Activated T-helper 2 cell treated with anti-CD3 and anti-CD28 coated beads, Interferon-gamma antibody, Interleukin-2, Interleukin-4, amounts not matched to agents 10 μg/mL and 5 μg/mL and 100 μg/mL, durations not matched to agents 14 hours and 24 hours and 36 hours (primary cell): ENCODE results near the gene UQCR10. TPM values are rescaled to one million over a fixed set of nuclear protein-coding genes. Genes with fewer than 3 reads are reported as not detected.

Source experiments
- DNase-seq: peaks from one replicate; pipeline ENCODE4 v3.0.0; 2021; ENCODE audit warnings: low spot score
- H3K27ac Mint-ChIP-seq: one replicate; pipeline ENCODE4 v1.8.0; 2021; ENCODE audit warnings: mixed read lengths
- H3K27me3 Mint-ChIP-seq: one replicate; pipeline ENCODE4 v1.8.0; 2021; ENCODE audit warnings: low read depth, mixed read lengths
- H3K36me3 Mint-ChIP-seq: one replicate; pipeline ENCODE4 v1.8.0; 2021; ENCODE audit warnings: low read depth, mixed read lengths
- H3K4me1 Mint-ChIP-seq: one replicate; pipeline ENCODE4 v1.8.0; 2021; ENCODE audit warnings: low read depth, mixed read lengths
- H3K4me3 Mint-ChIP-seq: one replicate; pipeline ENCODE4 v1.8.0; 2021; ENCODE audit warnings: low read depth, mild to moderate bottlenecking, moderate library complexity, mixed read lengths
- H3K9me3 Mint-ChIP-seq: one replicate; pipeline ENCODE4 v1.8.0; 2021; ENCODE audit warnings: mixed read lengths
- intact Hi-C: fragments of 100-400 bp; cut with micrococcal nuclease; formaldehyde crosslinking; loops from one replicate; pipeline ENCODE4 v1.15.1; 2023
- total RNA-seq: library from RNA; stranded (reverse); gene quantifications from 2 replicates; pipeline ENCODE4 v1.2.3, GENCODE V29; 2022

The UQCR10 gene
- total RNA-seq = 87.7 and 92.4 TPM in 2 replicates

DNA sequence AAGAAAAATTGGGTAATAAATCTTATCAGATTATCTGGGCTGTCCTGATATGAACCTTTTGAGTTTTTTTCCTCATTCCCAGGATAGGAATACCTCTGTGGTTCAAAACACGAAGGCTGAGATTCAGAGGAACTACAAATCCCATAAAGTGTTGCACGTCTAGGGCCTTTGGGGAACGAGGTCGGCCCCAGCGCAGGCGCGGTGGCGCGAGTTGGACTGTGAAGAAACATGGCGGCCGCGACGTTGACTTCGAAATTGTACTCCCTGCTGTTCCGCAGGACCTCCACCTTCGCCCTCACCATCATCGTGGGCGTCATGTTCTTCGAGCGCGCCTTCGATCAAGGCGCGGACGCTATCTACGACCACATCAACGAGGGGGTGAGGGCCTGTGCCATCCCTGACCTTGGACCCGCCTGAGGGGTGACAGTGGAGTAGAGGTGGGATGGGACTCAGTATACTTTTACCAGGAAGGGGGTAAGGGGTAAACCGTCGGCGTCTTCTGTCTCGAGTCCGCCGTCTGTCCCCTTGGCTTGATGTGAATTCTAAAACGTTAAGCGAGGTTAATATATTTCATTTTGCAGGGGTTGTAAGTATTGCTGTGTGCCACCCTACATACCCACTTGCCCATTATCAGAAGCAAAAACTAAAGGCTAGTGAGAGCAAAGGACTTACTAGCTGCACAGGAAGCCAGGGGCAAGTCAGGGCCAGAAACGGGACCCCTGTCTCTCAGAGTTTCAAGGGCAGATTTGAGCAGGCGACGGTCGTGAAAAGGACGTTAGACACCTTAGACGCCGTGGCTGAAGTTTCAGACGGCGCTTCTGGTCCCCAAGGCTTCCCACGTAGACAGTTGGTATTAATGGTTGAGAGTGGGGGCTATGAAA is at the start of gene UQCR10:
Gene UQCR10, plus strand, starts transcription at position 199 of the 881 bp plus-strand sequence. Its CDS starts 30 bp downstream, at position 229.
- intact Hi-C loops = loop anchor here (1.0 kb wide), 2 partner anchors 71 to 164 kb away; partner anchors contain the start of genes ASCC2 and NF2
- Mint-ChIP-seq H3K4me3 (peak within 1 kb of the TSS; percentile 97), H3K27ac (peak within 1 kb of the TSS; percentile 91), H3K36me3 (peaks cover 28% of the 10 kb centered on the region), H3K4me1 (peaks cover 21% of the 10 kb centered on the region), H3K9me3 (no peaks in the 10 kb centered on the region), H3K27me3 (no peaks in the 10 kb centered on the region)
- peak; percentile 89 for DNase-seq

DNA sequence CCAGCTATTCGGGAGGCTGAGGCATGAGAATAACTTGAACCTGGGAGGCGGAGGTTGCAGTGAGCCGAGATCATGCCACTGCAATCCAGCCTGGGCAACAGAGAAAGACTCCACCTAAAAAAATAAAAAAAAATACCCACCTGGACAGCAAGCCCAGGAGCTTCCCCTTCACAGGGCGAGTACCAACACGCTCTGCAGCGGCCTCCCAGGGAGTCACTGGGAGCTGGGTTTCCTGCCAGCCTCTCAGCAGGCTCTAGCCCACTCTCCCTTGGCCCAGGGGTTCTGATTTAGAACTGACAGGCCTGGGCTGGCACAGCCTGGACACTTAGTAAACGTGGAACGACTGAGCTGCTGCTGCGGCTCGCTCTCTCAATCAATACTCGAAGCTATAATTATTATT is 49.4 kb upstream of the UQCR10 start:
- Mint-ChIP-seq H3K9me3 (no peaks in the 10 kb centered on the region), H3K36me3 (no peaks in the 10 kb centered on the region), H3K4me1 (peaks cover 2% of the 10 kb centered on the region), H3K27me3 (peaks cover 36% of the 10 kb centered on the region), H3K27ac (no peak overlapping the region), H3K4me3 (no peak overlapping the region)
- DNase-seq = no peak
- intact Hi-C loops = loop anchor here (10.0 kb wide), 1 partner anchor 287 kb away; no protein-coding TSS in a partner anchor

DNA sequence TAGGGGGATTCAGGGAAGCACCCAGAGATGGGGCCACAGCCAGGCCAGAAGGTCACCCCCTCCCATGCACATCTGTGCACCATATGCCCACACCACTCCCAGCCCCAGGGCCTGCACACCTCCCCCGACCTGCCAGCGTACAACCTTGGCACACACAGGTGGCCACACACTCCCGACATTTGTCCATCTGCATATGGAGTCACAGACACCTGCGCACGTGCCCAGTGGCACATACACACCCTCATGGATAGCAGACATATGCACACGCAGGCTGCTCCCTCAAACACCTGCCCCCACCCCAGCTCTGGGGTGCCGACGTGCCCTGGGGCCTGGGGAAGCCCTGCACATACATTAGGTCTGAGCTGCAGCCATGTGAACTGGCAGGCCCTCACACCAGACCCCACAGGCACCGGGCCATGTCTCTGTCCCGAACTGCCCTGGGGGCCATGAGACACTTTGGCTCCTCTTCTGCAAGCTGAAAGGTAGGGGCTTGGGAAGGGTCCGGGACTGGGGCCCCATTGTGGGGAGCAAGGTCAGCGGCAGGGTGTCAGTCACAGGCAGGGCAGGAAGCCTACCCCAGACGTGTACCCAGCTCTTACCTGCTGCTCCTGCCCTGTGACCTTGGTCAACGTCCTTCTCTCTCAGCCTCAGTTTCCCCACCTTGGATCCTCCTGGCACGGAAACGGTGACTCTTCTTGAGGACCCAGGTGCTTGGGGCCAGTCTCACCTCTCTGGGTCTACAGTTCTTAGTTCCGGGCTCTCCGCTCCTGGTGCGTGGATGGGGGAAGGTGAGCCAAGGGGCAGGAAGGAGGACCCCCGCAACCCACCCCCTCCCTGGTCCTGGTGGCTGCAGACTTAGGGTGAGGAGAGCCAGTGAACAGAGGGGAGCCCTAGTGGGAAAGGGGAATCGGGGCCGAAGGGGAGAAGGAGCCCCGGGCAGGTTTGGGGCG is 47.9 kb upstream of the UQCR10 start:
- H3K27ac Mint-ChIP-seq = no peak overlapping the region

GRCh38 chr22:29719899-29720645 is 47.1 kb upstream of the UQCR10 start, which contains the start of gene CABP7:
Gene CABP7, plus strand, starts transcription at chr22:29720003. Its CDS starts 422 bp downstream, at chr22:29720425.
- Mint-ChIP-seq H3K27ac (no peak within 1 kb of the TSS), H3K4me1 (peaks cover 2% of the 10 kb centered on the region), H3K27me3 (peaks cover 36% of the 10 kb centered on the region), H3K4me3 (no peak within 1 kb of the TSS), H3K9me3 (no peaks in the 10 kb centered on the region), H3K36me3 (no peaks in the 10 kb centered on the region)
- intact Hi-C loops = loop anchor here (10.0 kb wide), 1 partner anchor 285 kb away; no protein-coding TSS in a partner anchor
- no peak for DNase-seq

More for the DNA sequence above, 47.9 kb upstream of the UQCR10 start:
- Mint-ChIP-seq H3K27me3 (peaks cover 36% of the 10 kb centered on the region), H3K4me3 (no peak overlapping the region), H3K36me3 (no peaks in the 10 kb centered on the region), H3K4me1 (peaks cover 2% of the 10 kb centered on the region), H3K9me3 (no peaks in the 10 kb centered on the region)
- intact Hi-C loops = loop anchor here (10.0 kb wide), 1 partner anchor 286 kb away; no protein-coding TSS in a partner anchor
- no peak for DNase-seq

DNA sequence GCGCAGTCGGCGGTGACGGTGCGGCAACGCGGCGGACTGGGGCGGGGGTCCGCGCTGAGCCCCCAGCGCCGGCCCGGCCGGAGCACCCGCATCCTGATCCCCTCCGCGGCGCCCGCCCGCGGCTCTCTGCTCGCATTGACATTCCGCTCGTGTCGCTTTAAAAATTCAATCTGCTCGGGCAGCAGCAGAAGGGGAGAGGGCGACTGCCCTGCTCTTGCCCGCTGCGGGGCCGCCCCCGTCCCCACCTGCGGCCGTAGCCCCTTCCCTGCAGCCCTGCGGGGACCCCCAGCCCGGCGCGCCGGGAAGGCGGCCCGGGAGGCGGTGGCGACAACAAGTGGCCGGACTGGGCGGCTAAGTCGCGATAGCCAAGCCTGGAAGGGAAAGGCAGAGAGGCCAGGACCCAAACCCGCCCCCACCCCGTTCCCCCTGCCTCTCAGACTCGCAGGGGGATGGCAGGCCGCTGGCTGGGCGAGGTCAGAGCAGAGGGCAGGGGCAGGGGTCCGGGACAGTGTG is 46.3 kb upstream of the UQCR10 start:
- H3K4me3 Mint-ChIP-seq = no peak overlapping the region
- no peaks in the 10 kb centered on the region for H3K36me3 Mint-ChIP-seq
- H3K27me3 Mint-ChIP-seq = peaks cover 36% of the 10 kb centered on the region
- DNase-seq = no peak
- no peaks in the 10 kb centered on the region for H3K9me3 Mint-ChIP-seq
- peaks cover 2% of the 10 kb centered on the region for H3K4me1 Mint-ChIP-seq
- intact Hi-C loops = no loop called here
- no peak overlapping the region for H3K27ac Mint-ChIP-seq

DNA sequence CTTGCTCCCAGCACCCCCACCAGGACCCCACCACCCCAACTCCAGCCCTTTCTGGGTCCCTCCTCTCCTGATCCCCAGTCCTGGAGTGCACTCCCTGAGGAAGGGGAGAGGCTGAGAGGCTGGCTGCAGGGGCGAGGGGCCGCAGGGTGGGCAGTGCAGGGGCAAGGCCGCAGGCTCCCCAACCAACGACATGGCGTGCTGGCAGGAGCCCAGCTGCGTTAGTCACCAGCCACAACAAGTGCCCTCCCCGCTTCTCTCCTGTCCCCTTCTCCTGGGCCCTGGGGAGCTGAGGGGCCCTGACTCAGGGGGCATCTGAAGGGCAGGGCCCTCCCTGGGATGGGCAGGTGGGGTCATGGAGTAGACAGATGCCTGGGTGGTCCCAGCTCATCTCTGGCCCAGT is 45.0 kb upstream of the UQCR10 start:
- peaks cover 28% of the 10 kb centered on the region for H3K27me3 Mint-ChIP-seq
- H3K36me3 Mint-ChIP-seq = no peaks in the 10 kb centered on the region
- peaks cover 2% of the 10 kb centered on the region for H3K4me1 Mint-ChIP-seq
- H3K9me3 Mint-ChIP-seq = no peaks in the 10 kb centered on the region
- no peak for DNase-seq
- H3K27ac Mint-ChIP-seq = no peak overlapping the region
- intact Hi-C loops = no loop called here
- no peak overlapping the region for H3K4me3 Mint-ChIP-seq

- DNase-seq = no peak
- H3K4me1 Mint-ChIP-seq = peaks cover 2% of the 10 kb centered on the region
- intact Hi-C loops = no loop called here
- no peak overlapping the region for H3K4me3 Mint-ChIP-seq
- H3K27ac Mint-ChIP-seq = no peak overlapping the region
- no peaks in the 10 kb centered on the region for H3K36me3 Mint-ChIP-seq
- no peaks in the 10 kb centered on the region for H3K9me3 Mint-ChIP-seq
- peaks cover 25% of the 10 kb centered on the region for H3K27me3 Mint-ChIP-seq
Observed at GRCh38 chr22:29722587-29722986, 44.6 kb upstream of the UQCR10 start.

GRCh38 chr22:29723766-29724165 is 43.4 kb upstream of the UQCR10 start:
- no peak for DNase-seq
- intact Hi-C loops = no loop called here
- no peaks in the 10 kb centered on the region for H3K9me3 Mint-ChIP-seq
- H3K27me3 Mint-ChIP-seq = peaks cover 15% of the 10 kb centered on the region
- H3K36me3 Mint-ChIP-seq = no peaks in the 10 kb centered on the region
- no peak overlapping the region for H3K27ac Mint-ChIP-seq
- peaks cover 2% of the 10 kb centered on the region for H3K4me1 Mint-ChIP-seq
- no peak overlapping the region for H3K4me3 Mint-ChIP-seq

- Mint-ChIP-seq H3K4me3 (no peak overlapping the region), H3K9me3 (no peaks in the 10 kb centered on the region), H3K36me3 (no peaks in the 10 kb centered on the region), H3K27ac (no peak overlapping the region), H3K4me1 (no peaks in the 10 kb centered on the region), H3K27me3 (peaks cover 8% of the 10 kb centered on the region)
- intact Hi-C loops = no loop called here
- DNase-seq = no peak
Observed at GRCh38 chr22:29724843-29725242, 42.3 kb upstream of the UQCR10 start.

DNA sequence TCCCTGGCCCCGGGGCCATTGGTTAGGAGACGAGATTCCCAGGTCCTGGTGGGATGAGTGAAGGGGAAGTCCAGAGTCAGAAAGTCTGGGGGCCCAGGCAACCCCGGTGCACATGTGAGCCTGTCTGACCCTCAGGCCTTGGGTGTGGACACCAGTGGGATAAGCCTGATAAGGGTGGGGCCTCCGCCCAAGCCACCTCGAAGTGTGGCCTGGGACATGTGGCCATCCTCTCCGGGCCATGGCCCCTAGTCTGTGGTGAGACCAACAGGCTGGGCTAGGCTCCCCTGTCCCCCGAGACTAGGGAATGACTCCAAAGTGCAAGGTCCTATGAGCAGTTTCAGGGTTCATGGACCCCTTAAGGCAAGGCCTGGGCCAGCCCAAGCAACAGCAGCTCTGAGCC is 41.1 kb upstream of the UQCR10 start:
- H3K36me3 Mint-ChIP-seq = no peaks in the 10 kb centered on the region
- intact Hi-C loops = no loop called here
- H3K27ac Mint-ChIP-seq = no peak overlapping the region
- no peaks in the 10 kb centered on the region for H3K9me3 Mint-ChIP-seq
- no peak overlapping the region for H3K4me3 Mint-ChIP-seq
- no peaks in the 10 kb centered on the region for H3K4me1 Mint-ChIP-seq
- peaks cover 8% of the 10 kb centered on the region for H3K27me3 Mint-ChIP-seq
- DNase-seq = no peak

GRCh38 chr22:29726512-29727130 is 40.5 kb upstream of the UQCR10 start:
- Mint-ChIP-seq H3K27ac (no peak overlapping the region), H3K4me3 (no peak overlapping the region), H3K36me3 (no peaks in the 10 kb centered on the region), H3K9me3 (no peaks in the 10 kb centered on the region), H3K27me3 (peaks cover 4% of the 10 kb centered on the region), H3K4me1 (no peaks in the 10 kb centered on the region)
- no peak for DNase-seq
- intact Hi-C loops = no loop called here
